ENCODE data around the gene JAKMIP2.

- TF ChIP-seq, protein P1, sequence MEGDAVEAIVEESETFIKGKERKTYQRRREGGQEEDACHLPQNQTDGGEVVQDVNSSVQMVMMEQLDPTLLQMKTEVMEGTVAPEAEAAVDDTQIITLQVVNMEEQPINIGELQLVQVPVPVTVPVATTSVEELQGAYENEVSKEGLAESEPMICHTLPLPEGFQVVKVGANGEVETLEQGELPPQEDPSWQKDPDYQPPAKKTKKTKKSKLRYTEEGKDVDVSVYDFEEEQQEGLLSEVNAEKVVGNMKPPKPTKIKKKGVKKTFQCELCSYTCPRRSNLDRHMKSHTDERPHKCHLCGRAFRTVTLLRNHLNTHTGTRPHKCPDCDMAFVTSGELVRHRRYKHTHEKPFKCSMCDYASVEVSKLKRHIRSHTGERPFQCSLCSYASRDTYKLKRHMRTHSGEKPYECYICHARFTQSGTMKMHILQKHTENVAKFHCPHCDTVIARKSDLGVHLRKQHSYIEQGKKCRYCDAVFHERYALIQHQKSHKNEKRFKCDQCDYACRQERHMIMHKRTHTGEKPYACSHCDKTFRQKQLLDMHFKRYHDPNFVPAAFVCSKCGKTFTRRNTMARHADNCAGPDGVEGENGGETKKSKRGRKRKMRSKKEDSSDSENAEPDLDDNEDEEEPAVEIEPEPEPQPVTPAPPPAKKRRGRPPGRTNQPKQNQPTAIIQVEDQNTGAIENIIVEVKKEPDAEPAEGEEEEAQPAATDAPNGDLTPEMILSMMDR (IDR thresholded peaks at IDR 0.05): no peak
- no peak for TF ChIP-seq POLR2A (IDR thresholded peaks at IDR 0.05)
- TF ChIP-seq POLR2AphosphoS5 (IDR thresholded peaks at IDR 0.05; ENCODE audit: insufficient read depth in 1 of 2, low read depth in 1 of 2): no peak
Measured at GRCh38 chr5:147559749-147560148, 222.8 kb downstream of the JAKMIP2 start.
